Vagina (tissue), 2 donors: ENCODE results near the gene CD47. TPM values are rescaled to one million over a fixed set of nuclear protein-coding genes. Genes with fewer than 3 reads are reported as not detected.
A peak's percentile ranks its signal among the peaks of the same experiment; 100 is the strongest.

Experiments
- DNase-seq, 2 donors: peaks; one replicate each; pipeline ENCODE4 v3.0.0-alpha.2; 2017; ENCODE audit errors: extremely low spot score in 2 of 2
- H3K27ac ChIP-seq: fragments of 200-600 bp; sonication (generic); one replicate; pipeline ENCODE4 v1.5.1; 2019
- H3K27me3 ChIP-seq: fragments of 200-600 bp; sonication (generic); one replicate; pipeline ENCODE4 v1.5.1; 2019
- H3K36me3 ChIP-seq, 2 donors: fragments of 200-600 bp; sonication (generic); one replicate each; pipeline ENCODE4 v1.5.1; 2017 to 2019
- H3K4me1 ChIP-seq: fragments of 200-600 bp; sonication (generic); one replicate; pipeline ENCODE4 v1.5.1; 2019
- H3K4me3 ChIP-seq, 2 donors: fragments of 200-600 bp; sonication (generic); 1 replicate in 1 of 2; 2 replicates in 1 of 2; pipeline ENCODE4 v1.5.1; 2016 to 2019
- H3K9me3 ChIP-seq: fragments of 200-600 bp; sonication (generic); one replicate; pipeline ENCODE4 v1.5.1; 2019
- CTCF ChIP-seq, 3 experiments: fragments of 450-650 bp in 2 of 3; fragments of 200-600 bp in 1 of 3; sonication (generic) in 1 of 3; IDR thresholded peaks; one replicate each; pipeline ENCODE4 v1.5.1; 2017 to 2019; ENCODE audit warnings: antibody characterized with exemption in 3 of 3, mild to moderate bottlenecking in 2 of 3, moderate library complexity in 2 of 3
- POLR2A ChIP-seq, 2 donors: fragments of 450-650 bp; IDR thresholded peaks; one replicate each; pipeline ENCODE4 v1.6.1; 2017; ENCODE audit warnings: antibody characterized with exemption in 2 of 2, mild to moderate bottlenecking in 2 of 2, moderate library complexity in 2 of 2
- POLR2AphosphoS5 ChIP-seq, 2 donors: sonication (generic); formaldehyde crosslinking; IDR thresholded peaks; one replicate each; pipeline ENCODE4 v1.9.0; 2017; ENCODE audit warnings: antibody characterized with exemption in 2 of 2, mild to moderate bottlenecking in 2 of 2, low read depth in 1 of 2; ENCODE audit not compliant: insufficient read depth in 1 of 2
- intact Hi-C: fragments of 100-400 bp; cut with DNase I; formaldehyde crosslinking; loops from one replicate; pipeline ENCODE4 v1.15.1; 2023
- total RNA-seq: library from RNA; depleted of rRNA; stranded (reverse); fragments of >200 nt; gene quantifications from one replicate; pipeline ENCODE4 v1.2.3, GENCODE V29; 2016

CD47 gene
- total RNA-seq, 1 donor from 2014 or later, result 51.3 TPM

GRCh38 chr3:108008931-108009639 lies 81.7 kb downstream of the CD47 start:
- Histone ChIP-seq H3K4me3 (no peak overlapping the region), H3K36me3 (no peaks in the 10 kb centered on the region), H3K4me1 (peaks cover 9% of the 10 kb centered on the region), H3K27me3 (no peaks in the 10 kb centered on the region), H3K27ac (no peak overlapping the region), H3K9me3 (no peaks in the 10 kb centered on the region)
- no peak for DNase-seq
- intact Hi-C loops, result no loop called here
- TF ChIP-seq POLR2AphosphoS5 (IDR thresholded peaks at IDR 0.05; ENCODE audit: insufficient read depth in 1 of 2, low read depth in 1 of 2) (no peak), POLR2A (IDR thresholded peaks at IDR 0.05) (no peak)

- intact Hi-C loops, result no loop called here
- no peak for DNase-seq
- peaks cover 9% of the 10 kb centered on the region for H3K4me1 ChIP-seq
- no peaks in the 10 kb centered on the region for H3K9me3 ChIP-seq
- TF ChIP-seq POLR2AphosphoS5 (IDR thresholded peaks at IDR 0.05; ENCODE audit: insufficient read depth in 1 of 2, low read depth in 1 of 2) (no peak), POLR2A (IDR thresholded peaks at IDR 0.05) (no peak), CTCF (IDR thresholded peaks at IDR 0.05) (no peak)
- no peak overlapping the region for H3K27ac ChIP-seq
- H3K27me3 ChIP-seq, result no peaks in the 10 kb centered on the region
- H3K4me3 ChIP-seq, result no peak overlapping the region
- H3K36me3 ChIP-seq, result no peaks in the 10 kb centered on the region
Observed at GRCh38 chr3:108008106-108008505, 82.7 kb downstream of the CD47 start.

GRCh38 chr3:108006881-108007331 lies 83.9 kb downstream of the CD47 start:
- no peak for DNase-seq
- Histone ChIP-seq H3K27me3 (no peaks in the 10 kb centered on the region), H3K4me1 (peaks cover 9% of the 10 kb centered on the region), H3K27ac (no peak overlapping the region), H3K9me3 (no peaks in the 10 kb centered on the region), H3K4me3 (no peak overlapping the region), H3K36me3 (no peaks in the 10 kb centered on the region)
- no peak for TF ChIP-seq POLR2A (IDR thresholded peaks at IDR 0.05)
- TF ChIP-seq POLR2AphosphoS5 (IDR thresholded peaks at IDR 0.05; ENCODE audit: insufficient read depth in 1 of 2, low read depth in 1 of 2), result no peak
- no peak for TF ChIP-seq CTCF (IDR thresholded peaks at IDR 0.05)
- intact Hi-C loops, result no loop called here

- TF ChIP-seq POLR2AphosphoS5 (IDR thresholded peaks at IDR 0.05; ENCODE audit: insufficient read depth in 1 of 2, low read depth in 1 of 2) (peak in 1 of 2 donors; percentile 69), CTCF (IDR thresholded peaks at IDR 0.05) (no peak)
- H3K4me1 ChIP-seq, result peaks cover 9% of the 10 kb centered on the region
- DNase-seq, result no peak
- H3K9me3 ChIP-seq, result no peaks in the 10 kb centered on the region
- no peaks in the 10 kb centered on the region for H3K36me3 ChIP-seq
- H3K27ac ChIP-seq, result no peak overlapping the region
- intact Hi-C loops, result no loop called here
- H3K27me3 ChIP-seq, result no peaks in the 10 kb centered on the region
- H3K4me3 ChIP-seq, result no peak overlapping the region
Observed at GRCh38 chr3:108006077-108006771, 84.6 kb downstream of the CD47 start.

- TF ChIP-seq POLR2A (IDR thresholded peaks at IDR 0.05) (no peak), CTCF (IDR thresholded peaks at IDR 0.05) (no peak), POLR2AphosphoS5 (IDR thresholded peaks at IDR 0.05; ENCODE audit: insufficient read depth in 1 of 2, low read depth in 1 of 2) (no peak)
- Histone ChIP-seq H3K36me3 (no peaks in the 10 kb centered on the region), H3K27ac (no peak overlapping the region), H3K9me3 (no peaks in the 10 kb centered on the region), H3K4me1 (peaks cover 9% of the 10 kb centered on the region), H3K27me3 (no peaks in the 10 kb centered on the region), H3K4me3 (no peak overlapping the region)
- no peak for DNase-seq
- intact Hi-C loops, result no loop called here
Observed at GRCh38 chr3:108004647-108005046, 86.2 kb downstream of the CD47 start.
